OCI-LY1 (cell line): ENCODE results near the gene ZFYVE16.

ENCODE experiments used
- EZH2 ChIP-seq: fragments of 200-600 bp; sonication (generic), shearing (Covaris generic); IDR thresholded peaks from 2 replicates; pipeline ENCODE4 v1.8.0; 2017; ENCODE audit warnings: borderline replicate concordance, mixed run types, mild to moderate bottlenecking, antibody characterized with exemption, low read length, moderate library complexity, mixed read lengths
- TF ChIP-seq, protein P1 (sequence below): fragments of 200-600 bp; sonication (generic), shearing (Covaris generic); IDR thresholded peaks from 2 replicates; pipeline ENCODE4 v1.5.1; 2017; ENCODE audit warnings: mild to moderate bottlenecking, antibody characterized with exemption, low read length, moderate library complexity, mixed read lengths

GRCh38 chr5:80503641-80504040, 95.8 kb downstream of the ZFYVE16 start:
- TF ChIP-seq, protein P1, sequence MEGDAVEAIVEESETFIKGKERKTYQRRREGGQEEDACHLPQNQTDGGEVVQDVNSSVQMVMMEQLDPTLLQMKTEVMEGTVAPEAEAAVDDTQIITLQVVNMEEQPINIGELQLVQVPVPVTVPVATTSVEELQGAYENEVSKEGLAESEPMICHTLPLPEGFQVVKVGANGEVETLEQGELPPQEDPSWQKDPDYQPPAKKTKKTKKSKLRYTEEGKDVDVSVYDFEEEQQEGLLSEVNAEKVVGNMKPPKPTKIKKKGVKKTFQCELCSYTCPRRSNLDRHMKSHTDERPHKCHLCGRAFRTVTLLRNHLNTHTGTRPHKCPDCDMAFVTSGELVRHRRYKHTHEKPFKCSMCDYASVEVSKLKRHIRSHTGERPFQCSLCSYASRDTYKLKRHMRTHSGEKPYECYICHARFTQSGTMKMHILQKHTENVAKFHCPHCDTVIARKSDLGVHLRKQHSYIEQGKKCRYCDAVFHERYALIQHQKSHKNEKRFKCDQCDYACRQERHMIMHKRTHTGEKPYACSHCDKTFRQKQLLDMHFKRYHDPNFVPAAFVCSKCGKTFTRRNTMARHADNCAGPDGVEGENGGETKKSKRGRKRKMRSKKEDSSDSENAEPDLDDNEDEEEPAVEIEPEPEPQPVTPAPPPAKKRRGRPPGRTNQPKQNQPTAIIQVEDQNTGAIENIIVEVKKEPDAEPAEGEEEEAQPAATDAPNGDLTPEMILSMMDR: no peak
- TF ChIP-seq EZH2: no peak
